GM21360 (cell line): ENCODE measurements around the gene SMIM1.
"Not testable (repeated sequence)": the region's sequence is repeated elsewhere in the genome, so short reads cannot be mapped to it uniquely, and the experiment has no call there.

Experiments
- ATAC-seq: cut with Tn5 transposase; IDR thresholded peaks from one replicate; pipeline ENCODE4 v1.9.1; 2021; ENCODE audit warnings: mild to moderate bottlenecking, moderate library complexity; ENCODE audit not compliant: unreplicated experiment

The SMIM1 gene

DNA sequence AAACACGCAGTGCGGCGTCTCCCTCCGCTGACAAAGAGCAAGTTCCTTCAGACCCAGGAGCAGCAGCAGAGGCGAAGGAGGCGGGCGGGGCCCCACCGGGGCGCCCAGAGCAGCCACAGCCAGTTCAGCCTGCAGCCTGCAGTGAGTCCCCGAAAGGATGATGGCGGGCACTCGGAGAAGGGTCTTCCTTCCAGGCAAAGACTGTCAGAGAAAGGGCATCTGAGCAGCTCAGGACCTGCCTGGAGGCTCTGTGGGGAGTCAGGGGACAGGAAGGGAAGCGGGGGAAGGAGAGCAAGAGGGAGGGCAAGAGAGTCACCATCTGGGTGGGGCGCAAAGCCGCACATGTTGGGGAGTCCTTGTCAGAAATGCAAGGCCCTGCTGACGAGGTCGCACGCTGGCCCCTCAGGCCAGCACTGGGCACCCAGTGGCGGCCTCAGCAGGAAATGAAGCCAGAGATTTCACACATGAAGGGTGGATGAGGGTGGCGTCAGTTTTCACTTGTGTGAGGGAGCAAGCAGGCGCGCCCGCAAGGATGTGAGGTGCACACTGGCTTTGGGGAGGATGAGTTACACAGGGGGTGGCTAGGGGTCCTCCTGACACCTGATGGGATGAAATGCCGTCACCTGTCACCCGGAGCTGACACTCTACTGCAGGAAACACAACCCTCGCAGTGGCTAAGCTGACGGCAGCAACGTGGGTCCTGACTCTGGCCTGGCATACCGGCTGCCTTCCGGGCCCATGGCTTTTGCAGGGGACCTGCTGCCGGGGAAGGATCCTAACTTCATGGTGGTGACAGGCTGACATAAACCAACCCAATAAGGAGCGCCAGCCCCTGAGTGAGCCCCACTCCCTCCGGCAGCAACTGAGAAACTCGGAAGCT is 17.1 kb downstream of the SMIM1 start:
- no peak for ATAC-seq

DNA sequence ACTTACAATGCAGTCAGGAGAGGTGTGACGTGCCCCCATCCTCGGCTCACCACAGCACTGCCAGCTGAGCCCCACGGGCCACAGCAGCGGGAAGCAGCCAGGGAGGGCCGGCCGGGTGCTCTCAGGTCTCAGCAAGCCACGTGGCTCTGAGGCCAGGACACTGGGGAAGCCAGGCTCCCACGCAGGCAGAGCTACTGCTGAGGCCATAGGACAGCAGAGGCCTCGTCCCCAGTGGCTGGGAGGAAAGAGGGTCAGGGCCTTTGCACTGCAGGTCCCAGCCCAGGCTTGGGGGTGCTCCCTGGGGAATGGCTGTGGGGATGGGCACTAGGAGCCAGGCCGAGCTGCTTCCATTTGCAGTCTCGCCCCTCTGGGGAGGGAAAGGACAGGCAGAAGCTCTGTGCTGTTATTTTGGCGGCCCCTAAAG is 18.0 kb downstream of the SMIM1 start:
- ATAC-seq = no peak

DNA sequence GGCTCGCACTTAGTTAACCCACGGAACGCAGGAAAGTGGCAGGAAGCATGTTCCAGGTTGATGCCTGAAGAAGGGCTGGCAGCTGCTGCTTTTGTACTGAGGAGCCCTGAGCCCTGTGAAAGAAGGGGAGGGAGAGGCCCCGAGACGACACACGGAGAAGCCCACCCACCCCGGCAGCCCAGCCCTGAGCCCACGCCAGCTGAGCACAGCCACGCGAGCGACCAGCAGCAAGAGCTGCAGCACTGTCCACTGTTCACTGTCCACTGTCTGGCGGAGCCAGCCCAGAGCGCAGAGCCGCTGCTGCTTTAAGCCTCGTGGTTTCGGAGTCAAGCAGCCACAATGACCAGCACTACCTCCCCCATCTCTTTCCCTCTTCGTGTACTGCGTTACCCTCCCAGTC is 18.4 kb downstream of the SMIM1 start:
- ATAC-seq = no peak

DNA sequence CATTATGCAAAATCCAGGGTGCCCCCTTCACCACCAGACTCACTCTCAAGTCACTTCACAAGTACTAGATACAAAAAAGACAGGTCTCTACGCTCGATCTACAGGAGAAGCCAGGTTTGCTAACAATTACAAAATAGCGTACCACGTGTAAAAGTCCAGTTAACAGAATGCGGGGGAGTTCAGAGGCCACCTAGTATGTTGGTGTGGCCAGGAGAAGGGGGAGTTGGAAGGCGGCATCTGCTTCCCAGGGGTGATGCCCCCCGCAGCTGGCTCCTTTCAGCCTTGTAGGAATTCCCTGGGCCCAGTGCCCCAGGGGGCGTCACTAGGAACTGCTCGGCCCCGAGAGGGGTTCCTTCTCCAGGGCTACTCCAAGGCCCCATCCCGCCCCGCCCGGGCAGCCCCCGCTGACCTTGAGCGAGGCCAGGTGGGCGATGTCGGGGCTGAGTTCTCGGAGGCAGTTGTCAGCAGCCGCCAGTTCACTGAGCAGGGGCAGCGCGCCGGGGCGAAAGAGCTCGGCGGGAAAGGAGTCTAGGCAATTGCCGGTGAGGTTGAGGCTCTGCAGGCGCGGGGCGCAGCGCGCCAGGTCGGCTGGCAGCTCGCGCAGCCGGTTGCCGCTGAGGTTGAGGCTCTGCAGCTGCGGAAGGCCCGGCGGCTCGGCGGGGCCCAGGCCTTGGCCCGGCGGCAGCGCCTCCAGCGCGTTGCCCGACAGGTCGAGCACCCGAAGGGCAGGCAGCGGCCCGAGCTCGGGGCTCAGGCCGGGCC is 23.1 kb downstream of the SMIM1 start:
- ATAC-seq = no peak

DNA sequence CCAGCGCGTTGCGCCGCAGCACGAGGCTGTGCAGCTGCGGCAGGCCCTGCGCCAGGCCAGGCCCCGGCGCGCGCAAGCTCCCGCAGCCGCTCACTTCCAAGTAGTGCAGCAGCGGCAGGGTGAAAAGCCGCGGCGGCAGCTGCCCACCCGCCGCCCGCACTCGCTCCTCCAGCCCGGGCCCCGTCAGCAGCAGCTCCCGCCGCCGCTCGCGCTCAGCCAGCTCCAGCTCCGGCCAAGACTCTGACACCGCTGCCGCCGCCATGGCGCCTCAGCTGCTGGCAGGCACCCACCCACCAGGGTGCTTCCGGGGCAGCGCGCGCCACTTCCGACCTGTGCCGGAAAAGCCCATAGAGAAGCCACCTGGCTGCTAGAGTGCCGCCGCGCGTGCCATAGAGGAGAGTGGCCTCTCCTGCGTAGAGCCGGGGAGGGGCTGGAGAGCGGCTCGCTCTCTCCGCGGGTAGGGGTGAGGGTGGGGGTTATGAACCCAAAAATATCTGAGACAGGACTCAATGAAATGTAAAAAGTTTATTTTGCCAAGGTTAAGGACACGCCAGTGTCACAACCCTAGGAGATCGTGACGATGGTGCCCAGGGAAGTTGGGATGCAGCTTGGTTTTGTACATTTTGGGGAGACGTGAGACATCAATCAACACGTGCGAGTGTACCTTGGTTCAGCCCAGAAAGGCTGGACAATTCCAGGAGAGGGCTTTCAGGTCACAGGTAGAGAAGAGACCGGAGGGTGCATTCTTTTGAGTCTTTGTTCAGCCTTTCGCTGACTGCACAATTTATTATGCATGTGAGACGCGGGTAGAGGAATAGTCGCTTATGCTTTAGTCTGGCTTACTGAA is 23.9 kb downstream of the SMIM1 start, which contains the start of gene LRRC47:
Gene LRRC47, minus strand, starts transcription at position 284 of the 847 bp plus-strand sequence. Its CDS starts 22 bp downstream, at position 262.
- peak; percentile 99 for ATAC-seq

DNA sequence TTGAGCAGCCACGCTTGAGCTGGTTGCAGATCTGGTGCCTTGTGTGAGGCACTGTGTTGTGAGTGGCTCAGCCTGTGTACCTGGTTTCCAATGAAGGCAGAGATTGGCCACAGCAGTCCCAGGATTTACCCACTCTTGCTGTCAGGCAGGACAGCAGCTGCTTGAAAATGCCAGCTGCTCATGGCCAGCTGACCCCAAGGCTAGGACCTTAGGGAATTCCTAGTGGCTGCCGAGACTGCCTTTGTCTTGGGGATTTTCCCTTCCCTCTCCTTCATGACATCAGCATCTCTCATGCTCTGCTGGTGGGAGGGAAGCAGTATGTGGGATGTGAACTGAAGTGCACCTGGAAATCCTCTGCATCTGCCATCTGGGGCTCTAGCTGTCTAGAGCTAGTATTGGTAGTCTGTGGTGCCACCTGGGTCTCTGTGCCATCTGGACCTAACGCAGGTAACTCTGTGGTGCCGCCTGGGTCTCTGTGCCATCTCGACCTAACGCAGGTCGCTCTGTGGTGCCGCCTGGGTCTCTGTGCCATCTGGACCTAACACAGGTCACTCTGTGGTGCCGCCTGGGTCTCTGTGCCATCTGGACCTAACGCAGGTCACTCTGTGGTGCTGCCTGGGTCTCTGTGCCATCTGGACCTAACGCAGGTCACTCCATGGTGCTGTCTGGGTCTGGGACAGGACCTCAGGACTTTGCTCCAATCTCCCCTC is 27.6 kb downstream of the SMIM1 start:
- ATAC-seq = no peak

DNA sequence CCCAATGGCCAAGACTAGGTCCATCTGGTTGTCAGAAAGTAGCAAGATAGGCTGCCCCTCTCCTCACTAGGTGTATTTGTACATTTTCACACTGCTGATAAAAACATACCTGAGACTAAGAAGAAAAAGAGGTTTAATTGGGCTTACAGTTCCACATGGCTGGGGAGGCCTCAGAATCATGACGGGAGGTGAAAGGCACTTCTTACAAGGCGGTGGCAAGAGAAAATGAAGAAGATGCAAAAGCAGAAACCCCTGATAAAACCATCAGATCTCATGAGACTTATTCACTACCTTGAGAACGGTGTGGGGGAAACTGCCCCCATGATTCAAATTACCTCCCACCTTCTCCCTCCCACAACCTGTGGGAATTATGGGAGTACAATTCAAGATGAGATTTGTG is 28.2 kb downstream of the SMIM1 start:
- ATAC-seq = not testable (repeated sequence)

DNA sequence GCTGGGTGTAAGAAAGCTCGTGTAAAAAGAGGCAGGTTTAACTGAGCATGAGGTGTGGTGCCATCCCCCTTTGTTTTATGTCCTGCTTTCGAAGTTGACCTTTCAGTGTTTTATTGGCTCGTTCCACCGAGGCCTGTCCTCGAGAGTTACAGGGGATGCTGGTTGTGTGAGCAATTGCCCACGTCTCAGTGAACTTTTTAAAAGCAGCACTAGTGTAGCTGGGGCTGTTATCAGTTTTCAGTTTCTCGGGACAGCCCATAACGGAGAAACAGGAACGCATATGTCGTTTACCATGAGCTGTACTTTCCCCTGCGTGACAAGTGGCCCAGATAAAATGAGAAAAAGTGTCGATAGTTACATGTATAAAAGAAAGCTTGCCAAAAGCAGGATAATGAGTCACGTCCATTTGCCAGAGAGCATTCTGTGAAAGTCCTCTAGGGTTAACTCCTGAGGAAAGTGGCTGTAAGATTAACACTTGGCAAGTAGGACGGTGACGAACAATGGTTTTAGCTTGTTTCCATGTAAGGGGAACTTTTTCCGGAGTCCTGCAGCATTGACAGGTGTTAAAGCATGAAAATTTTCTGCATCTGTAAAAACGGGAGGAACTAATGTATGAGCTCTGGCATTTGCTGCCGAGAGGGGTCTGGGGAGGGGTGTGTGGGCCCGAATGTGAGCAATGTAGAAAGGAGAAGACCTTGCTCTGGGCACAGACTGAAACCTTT is 31.5 kb downstream of the SMIM1 start:
- no peak for ATAC-seq

DNA sequence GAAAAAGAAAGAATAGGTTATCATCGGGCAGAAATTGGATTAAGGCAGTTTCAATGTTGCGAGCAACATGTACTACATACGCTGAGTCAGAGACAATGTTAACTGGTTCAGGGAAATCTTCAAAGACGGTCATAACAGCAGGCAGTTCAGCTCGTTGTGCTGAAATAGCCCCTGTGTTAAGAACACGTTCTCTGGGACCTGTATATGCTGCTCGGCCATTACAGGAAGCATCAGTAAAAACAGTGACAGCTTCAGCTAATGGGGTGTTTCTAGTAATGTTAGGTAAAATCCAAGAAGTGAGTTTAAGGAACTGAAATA is 32.0 kb downstream of the SMIM1 start:
- not testable (repeated sequence) for ATAC-seq

DNA sequence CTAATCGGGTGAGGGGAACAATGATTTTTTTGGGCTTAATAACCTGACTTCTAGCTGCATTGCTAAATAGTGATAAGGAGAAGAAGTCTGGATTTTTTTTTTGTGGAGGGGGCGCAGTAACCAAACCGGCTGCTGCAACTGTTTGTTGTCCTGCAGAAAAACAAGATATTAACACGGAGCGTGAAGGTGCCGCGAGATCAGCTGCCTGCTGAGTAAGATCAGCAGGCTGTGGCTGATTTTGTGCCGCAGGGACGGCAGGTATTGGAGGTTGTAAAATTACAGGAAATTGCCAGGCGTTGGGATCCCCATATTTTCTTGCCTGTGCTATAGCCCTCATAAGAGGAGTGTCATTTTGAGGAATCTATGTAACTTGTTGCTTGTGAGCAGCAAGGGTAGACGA is 32.5 kb downstream of the SMIM1 start:
- no peak for ATAC-seq

DNA sequence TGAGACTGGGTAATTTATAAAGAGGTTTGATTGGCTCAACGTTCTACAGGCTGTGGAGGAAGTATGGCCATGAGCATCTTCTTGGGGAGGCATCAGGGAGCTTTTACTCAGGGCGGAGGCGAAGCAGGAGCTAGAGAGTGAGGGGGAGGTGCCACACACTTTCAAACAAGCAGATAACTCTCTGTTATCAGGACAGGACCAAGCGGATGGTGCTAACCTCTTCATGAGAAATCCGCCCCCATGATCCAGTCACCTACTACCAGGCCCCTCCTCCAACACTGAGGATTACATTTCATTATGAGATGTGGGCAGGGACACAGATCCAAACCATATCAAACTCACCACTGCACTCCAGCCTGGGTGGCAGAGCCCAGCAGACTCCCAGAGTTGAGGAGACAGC is 35.2 kb downstream of the SMIM1 start:
- ATAC-seq = no peak

DNA sequence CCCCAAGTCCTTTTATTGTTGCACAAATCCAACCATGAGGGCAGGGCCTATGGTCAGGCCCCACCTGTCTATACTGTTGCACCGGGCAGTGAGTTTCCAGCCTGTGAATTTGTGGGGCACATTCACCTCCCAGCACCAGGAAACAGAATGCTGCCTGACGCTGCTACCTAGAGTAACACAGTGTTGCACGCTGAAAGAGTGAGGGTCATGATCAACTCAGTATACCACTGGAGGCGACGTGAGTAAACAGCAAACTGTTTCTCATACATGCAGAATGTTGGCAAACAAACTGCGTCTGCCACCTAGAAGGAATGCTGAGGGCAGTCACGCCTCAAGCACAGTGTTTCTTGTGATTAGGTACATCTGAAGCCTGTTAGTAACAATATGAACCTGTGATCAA is 37.1 kb downstream of the SMIM1 start:
- no peak for ATAC-seq

DNA sequence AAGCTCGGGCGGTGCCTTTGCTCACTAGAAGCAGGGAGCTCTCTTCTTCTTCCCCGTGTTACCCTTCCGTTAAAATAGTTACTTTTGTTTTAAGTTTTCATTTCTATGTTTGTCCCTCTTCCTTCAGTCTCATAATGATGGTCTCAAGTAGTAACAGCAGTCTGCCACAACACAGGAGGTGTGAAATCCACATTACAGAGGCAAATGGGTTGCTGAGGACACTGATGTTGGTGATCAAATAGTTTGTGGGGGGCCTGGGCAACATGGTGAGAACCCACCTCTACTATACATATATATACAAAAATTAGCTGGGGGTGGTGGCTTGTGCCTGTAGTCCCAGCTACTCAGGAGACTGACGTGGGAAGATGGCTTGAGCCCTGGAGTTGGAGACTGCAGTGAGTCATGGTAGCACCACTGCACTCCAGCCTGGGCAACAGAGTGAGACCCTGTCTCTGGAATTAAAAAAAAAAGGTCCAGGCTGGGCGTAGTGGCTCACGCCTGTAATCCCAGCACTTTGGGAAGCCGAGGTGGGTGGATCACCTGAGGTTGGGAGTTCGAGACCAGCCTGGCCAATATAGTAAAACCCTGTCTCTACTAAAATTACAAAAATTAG is 37.7 kb downstream of the SMIM1 start:
- not testable (repeated sequence) for ATAC-seq

DNA sequence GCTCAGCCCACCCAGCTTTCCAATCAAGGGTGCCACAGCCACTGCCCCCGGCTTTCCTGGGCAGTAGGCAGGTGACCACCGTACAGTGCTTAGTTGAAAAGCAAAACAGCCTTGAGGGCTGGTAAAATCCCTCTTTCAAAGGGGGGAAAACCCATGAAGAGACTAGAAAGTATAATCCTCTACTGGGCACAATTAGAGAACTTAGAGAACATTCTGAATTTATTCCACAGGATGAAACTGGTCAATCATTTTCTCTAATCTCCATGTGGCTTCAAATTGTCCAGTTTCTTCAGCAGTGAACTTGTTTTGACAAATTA is 39.0 kb downstream of the SMIM1 start:
- ATAC-seq = no peak

DNA sequence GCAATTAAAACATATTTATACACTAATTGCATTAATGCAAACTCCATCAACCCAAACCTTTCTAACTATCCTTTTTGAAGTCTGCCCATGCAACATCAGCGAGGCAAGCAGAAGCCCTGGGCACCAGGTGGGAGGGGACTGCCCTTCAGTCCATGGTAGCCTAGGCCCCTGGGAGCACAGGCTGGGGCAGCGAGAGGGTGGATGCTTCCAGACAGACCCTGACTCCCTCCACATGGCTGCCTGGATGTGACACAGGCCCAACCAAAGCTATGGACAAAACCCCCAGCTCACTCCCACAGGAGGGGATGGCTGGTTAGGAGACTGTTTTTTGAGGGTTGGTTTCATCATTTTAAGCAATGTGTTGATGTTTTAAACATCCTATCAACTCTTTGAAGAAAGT is 41.5 kb downstream of the SMIM1 start:
- no peak for ATAC-seq

DNA sequence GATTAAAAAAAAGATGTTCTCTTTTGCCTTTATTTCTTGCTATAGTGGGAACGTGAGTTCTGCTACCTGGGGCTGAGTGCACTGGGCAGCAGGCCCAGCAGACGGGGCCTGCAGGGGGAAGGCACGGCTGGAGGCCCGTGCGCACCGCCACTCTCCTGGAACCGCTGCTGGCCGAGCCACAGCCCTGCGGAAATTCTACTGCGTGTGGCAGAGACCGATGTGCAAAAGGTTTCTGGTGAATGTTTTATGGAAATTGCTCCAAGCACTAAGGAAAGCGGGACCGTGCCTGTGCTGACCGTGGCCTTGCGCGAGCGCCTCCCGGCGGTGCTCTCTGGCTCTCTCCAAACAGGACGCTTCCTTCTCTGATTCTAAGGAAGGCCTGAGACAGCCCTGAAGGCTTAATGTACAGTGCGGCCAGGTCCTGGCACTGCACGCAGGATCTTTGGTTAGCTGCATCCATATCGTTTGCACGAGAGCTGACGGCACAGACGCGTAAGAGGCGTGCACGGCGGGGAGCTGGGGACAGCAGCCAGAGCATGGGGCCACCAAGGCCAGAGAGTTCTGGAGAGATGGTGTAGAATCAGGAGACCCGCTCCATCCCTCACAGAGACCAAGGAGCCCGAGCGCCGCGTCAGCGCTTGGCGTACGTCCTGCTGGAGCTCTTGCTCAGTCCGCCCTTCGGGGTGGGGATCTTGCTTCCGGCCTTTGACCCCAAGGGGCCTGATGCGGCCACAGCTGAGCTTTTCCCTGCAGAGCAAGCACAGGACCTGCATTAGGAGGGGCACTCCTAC is 42.4 kb downstream of the SMIM1 start:
- ATAC-seq = no peak

DNA sequence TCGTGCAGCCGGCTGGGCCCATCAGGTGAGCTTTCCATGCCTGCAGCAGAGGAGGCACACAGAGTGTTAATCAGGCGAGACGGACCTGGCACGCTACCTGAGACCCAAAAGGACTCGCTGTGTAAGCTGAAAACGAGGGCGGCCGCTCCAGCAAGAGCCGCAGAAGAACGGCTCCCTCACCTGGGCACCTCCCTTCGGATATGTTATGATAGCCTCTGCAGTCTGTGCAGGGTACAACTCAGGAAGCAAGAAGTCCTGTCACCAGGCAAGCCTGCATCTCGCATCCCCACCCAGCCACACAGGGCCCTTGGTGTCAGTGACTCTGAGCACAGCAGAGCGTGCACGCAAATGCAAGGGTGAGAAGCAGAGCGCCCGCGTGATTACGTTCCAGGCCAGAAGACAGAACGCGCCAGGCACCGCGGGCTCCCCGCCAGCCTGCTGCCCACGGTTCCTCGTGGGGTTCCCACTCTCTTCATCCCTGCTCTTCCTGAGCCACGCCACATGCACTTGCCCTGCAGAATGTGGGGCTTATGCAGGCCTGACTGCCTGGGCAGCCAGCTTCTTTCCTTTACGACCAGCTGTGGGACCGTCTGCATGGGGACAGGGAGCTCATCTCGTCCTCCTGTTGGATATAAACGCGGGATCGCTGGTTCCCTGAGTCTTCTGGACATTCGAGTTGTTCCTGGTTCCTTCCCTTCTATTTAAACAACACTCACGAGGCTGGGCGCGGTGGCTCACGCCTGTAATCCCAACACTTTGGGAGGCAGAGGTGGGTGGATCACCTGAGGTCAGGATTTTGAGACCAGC is 44.0 kb downstream of the SMIM1 start:
- ATAC-seq = no peak

DNA sequence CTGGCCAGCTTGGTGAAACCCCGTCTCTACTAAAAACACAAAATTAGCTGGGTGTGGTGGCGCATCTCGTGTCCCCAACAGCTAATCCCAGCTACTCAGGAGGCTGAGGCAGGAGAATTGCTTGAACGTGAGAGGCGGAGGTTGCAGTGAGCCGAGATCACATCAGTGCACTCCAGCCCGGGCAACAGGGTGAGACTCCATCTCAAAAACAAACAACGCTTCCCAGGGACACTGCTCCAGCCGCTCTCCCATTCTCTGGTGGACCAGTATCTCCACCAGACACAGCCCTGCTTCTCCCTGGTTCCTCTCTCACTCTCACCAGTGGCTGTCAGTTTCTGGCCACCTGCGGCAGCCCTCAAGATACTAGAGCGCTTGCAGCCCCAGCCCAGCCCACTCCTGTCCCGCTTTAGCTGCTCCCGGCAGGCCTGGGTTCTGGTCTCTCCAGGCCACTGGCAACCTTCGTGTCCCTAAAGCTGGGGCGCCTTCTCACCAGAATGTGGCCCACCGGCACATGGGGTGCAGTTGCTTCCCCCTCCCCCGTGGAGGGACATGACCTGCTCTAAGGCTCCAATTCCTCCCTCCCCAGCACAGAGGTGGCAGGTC is 44.7 kb downstream of the SMIM1 start:
- no peak for ATAC-seq
